Measurements from ENCODE around the gene RBBP9. TPM values are rescaled to one million over a fixed set of nuclear protein-coding genes. Genes with fewer than 3 reads are reported as not detected.
"Not testable (repeated sequence)": the region's sequence is repeated elsewhere in the genome, so short reads cannot be mapped to it uniquely, and the experiment has no call there.

RBBP9 gene
- total RNA-seq, 1 donor from 2014 or later, result 6.8 TPM

GRCh38 chr20:18527836-18528235 is 30.8 kb upstream of the RBBP9 start:
- Histone ChIP-seq H3K9ac (ENCODE audit: low read depth in 1 of 3, low read length in 3 of 3) (no peak overlapping the region), H3K27ac (ENCODE audit: low read depth, low read length) (no peak overlapping the region), H3K4me1 (ENCODE audit: control insufficient read depth in 3 of 3, insufficient read depth in 3 of 3, low read length in 3 of 3) (no peaks in the 10 kb centered on the region), H3K4me3 (ENCODE audit: low read length in 3 of 3) (no peak overlapping the region), H3K27me3 (ENCODE audit: control insufficient read depth in 3 of 3, insufficient read depth in 3 of 3, low read length in 3 of 3) (no peaks in the 10 kb centered on the region), H3K9me3 (ENCODE audit: control insufficient read depth in 3 of 3, low read length in 3 of 3) (no peaks in the 10 kb centered on the region), H3K36me3 (ENCODE audit: control insufficient read depth in 3 of 3, insufficient read depth in 3 of 3, low read length in 3 of 3) (peaks cover 34 to 77% (median 73%) of the 10 kb centered on the region in 3 donors)

- no peaks in the 10 kb centered on the region for H3K9me3 ChIP-seq (ENCODE audit: control insufficient read depth in 3 of 3, low read length in 3 of 3)
- H3K4me3 ChIP-seq (ENCODE audit: low read length in 3 of 3), result no peak overlapping the region
- H3K9ac ChIP-seq (ENCODE audit: low read depth in 1 of 3, low read length in 3 of 3), result no peak overlapping the region
- no peaks in the 10 kb centered on the region for H3K4me1 ChIP-seq (ENCODE audit: control insufficient read depth in 3 of 3, insufficient read depth in 3 of 3, low read length in 3 of 3)
- H3K27ac ChIP-seq (ENCODE audit: low read depth, low read length), result no peak overlapping the region
- H3K27me3 ChIP-seq (ENCODE audit: control insufficient read depth in 3 of 3, insufficient read depth in 3 of 3, low read length in 3 of 3), result no peaks in the 10 kb centered on the region
- H3K36me3 ChIP-seq (ENCODE audit: control insufficient read depth in 3 of 3, insufficient read depth in 3 of 3, low read length in 3 of 3), result peaks cover 30 to 72% (median 68%) of the 10 kb centered on the region in 3 donors
These were observed 30.3 kb upstream of the RBBP9 start for GRCh38 chr20:18527339-18527738.

GRCh38 chr20:18526761-18527160 is 29.7 kb upstream of the RBBP9 start:
- H3K36me3 ChIP-seq (ENCODE audit: control insufficient read depth in 3 of 3, insufficient read depth in 3 of 3, low read length in 3 of 3), result peaks cover 29 to 66% (median 63%) of the 10 kb centered on the region in 3 donors
- H3K9me3 ChIP-seq (ENCODE audit: control insufficient read depth in 3 of 3, low read length in 3 of 3); H3K4me1 ChIP-seq (ENCODE audit: control insufficient read depth in 3 of 3, insufficient read depth in 3 of 3, low read length in 3 of 3); H3K27me3 ChIP-seq (ENCODE audit: control insufficient read depth in 3 of 3, insufficient read depth in 3 of 3, low read length in 3 of 3); H3K9ac ChIP-seq (ENCODE audit: low read depth in 1 of 3, low read length in 3 of 3); H3K27ac ChIP-seq (ENCODE audit: low read depth, low read length); H3K4me3 ChIP-seq (ENCODE audit: low read length in 3 of 3): not testable (repeated sequence)

- H3K9me3 ChIP-seq (ENCODE audit: control insufficient read depth in 3 of 3, low read length in 3 of 3), result no peaks in the 10 kb centered on the region
- H3K27me3 ChIP-seq (ENCODE audit: control insufficient read depth in 3 of 3, insufficient read depth in 3 of 3, low read length in 3 of 3), result no peaks in the 10 kb centered on the region
- H3K4me3 ChIP-seq (ENCODE audit: low read length in 3 of 3), result no peak overlapping the region
- no peak overlapping the region for H3K27ac ChIP-seq (ENCODE audit: low read depth, low read length)
- H3K36me3 ChIP-seq (ENCODE audit: control insufficient read depth in 3 of 3, insufficient read depth in 3 of 3, low read length in 3 of 3), result peaks cover 18 to 51% (median 51%) of the 10 kb centered on the region in 3 donors
- no peak overlapping the region for H3K9ac ChIP-seq (ENCODE audit: low read depth in 1 of 3, low read length in 3 of 3)
- no peaks in the 10 kb centered on the region for H3K4me1 ChIP-seq (ENCODE audit: control insufficient read depth in 3 of 3, insufficient read depth in 3 of 3, low read length in 3 of 3)
These were observed 27.6 kb upstream of the RBBP9 start for GRCh38 chr20:18524646-18525045.

GRCh38 chr20:18523066-18523465 is 26.0 kb upstream of the RBBP9 start:
- H3K9me3 ChIP-seq (ENCODE audit: control insufficient read depth in 3 of 3, low read length in 3 of 3), result no peaks in the 10 kb centered on the region
- no peak overlapping the region for H3K9ac ChIP-seq (ENCODE audit: low read depth in 1 of 3, low read length in 3 of 3)
- H3K4me3 ChIP-seq (ENCODE audit: low read length in 3 of 3), result no peak overlapping the region
- no peaks in the 10 kb centered on the region for H3K27me3 ChIP-seq (ENCODE audit: control insufficient read depth in 3 of 3, insufficient read depth in 3 of 3, low read length in 3 of 3)
- no peak overlapping the region for H3K27ac ChIP-seq (ENCODE audit: low read depth, low read length)
- peaks cover 10 to 37% (median 35%) of the 10 kb centered on the region in 3 donors for H3K36me3 ChIP-seq (ENCODE audit: control insufficient read depth in 3 of 3, insufficient read depth in 3 of 3, low read length in 3 of 3)
- H3K4me1 ChIP-seq (ENCODE audit: control insufficient read depth in 3 of 3, insufficient read depth in 3 of 3, low read length in 3 of 3), result no peaks in the 10 kb centered on the region

- H3K27me3 ChIP-seq (ENCODE audit: control insufficient read depth in 3 of 3, insufficient read depth in 3 of 3, low read length in 3 of 3); H3K4me3 ChIP-seq (ENCODE audit: low read length in 3 of 3); H3K27ac ChIP-seq (ENCODE audit: low read depth, low read length); H3K9me3 ChIP-seq (ENCODE audit: control insufficient read depth in 3 of 3, low read length in 3 of 3); H3K9ac ChIP-seq (ENCODE audit: low read depth in 1 of 3, low read length in 3 of 3); H3K4me1 ChIP-seq (ENCODE audit: control insufficient read depth in 3 of 3, insufficient read depth in 3 of 3, low read length in 3 of 3): not testable (repeated sequence)
- peaks cover 9 to 28% (median 26%) of the 10 kb centered on the region in 3 donors for H3K36me3 ChIP-seq (ENCODE audit: control insufficient read depth in 3 of 3, insufficient read depth in 3 of 3, low read length in 3 of 3)
These were observed 25.0 kb upstream of the RBBP9 start for GRCh38 chr20:18522066-18522465.

- H3K4me1 ChIP-seq (ENCODE audit: control insufficient read depth in 3 of 3, insufficient read depth in 3 of 3, low read length in 3 of 3), result no peaks in the 10 kb centered on the region
- H3K27ac ChIP-seq (ENCODE audit: low read depth, low read length), result no peak overlapping the region
- H3K27me3 ChIP-seq (ENCODE audit: control insufficient read depth in 3 of 3, insufficient read depth in 3 of 3, low read length in 3 of 3), result no peaks in the 10 kb centered on the region
- peaks cover 7 to 25% (median 13%) of the 10 kb centered on the region in 3 donors for H3K36me3 ChIP-seq (ENCODE audit: control insufficient read depth in 3 of 3, insufficient read depth in 3 of 3, low read length in 3 of 3)
- no peak overlapping the region for H3K9ac ChIP-seq (ENCODE audit: low read depth in 1 of 3, low read length in 3 of 3)
- no peak overlapping the region for H3K4me3 ChIP-seq (ENCODE audit: low read length in 3 of 3)
- H3K9me3 ChIP-seq (ENCODE audit: control insufficient read depth in 3 of 3, low read length in 3 of 3), result no peaks in the 10 kb centered on the region
These were observed 18.9 kb upstream of the RBBP9 start for GRCh38 chr20:18515973-18516372.

GRCh38 chr20:18514127-18514526 is 17.1 kb upstream of the RBBP9 start:
- no peak overlapping the region for H3K4me3 ChIP-seq (ENCODE audit: low read length in 3 of 3)
- H3K9me3 ChIP-seq (ENCODE audit: control insufficient read depth in 3 of 3, low read length in 3 of 3), result no peaks in the 10 kb centered on the region
- H3K9ac ChIP-seq (ENCODE audit: low read depth in 1 of 3, low read length in 3 of 3), result no peak overlapping the region
- peaks cover 7 to 28% (median 17%) of the 10 kb centered on the region in 3 donors for H3K36me3 ChIP-seq (ENCODE audit: control insufficient read depth in 3 of 3, insufficient read depth in 3 of 3, low read length in 3 of 3)
- no peaks in the 10 kb centered on the region for H3K27me3 ChIP-seq (ENCODE audit: control insufficient read depth in 3 of 3, insufficient read depth in 3 of 3, low read length in 3 of 3)
- no peaks in the 10 kb centered on the region for H3K4me1 ChIP-seq (ENCODE audit: control insufficient read depth in 3 of 3, insufficient read depth in 3 of 3, low read length in 3 of 3)
- no peak overlapping the region for H3K27ac ChIP-seq (ENCODE audit: low read depth, low read length)

GRCh38 chr20:18513208-18513607 is 16.2 kb upstream of the RBBP9 start:
- Histone ChIP-seq H3K27ac (ENCODE audit: low read depth, low read length) (no peak overlapping the region), H3K27me3 (ENCODE audit: control insufficient read depth in 3 of 3, insufficient read depth in 3 of 3, low read length in 3 of 3) (no peaks in the 10 kb centered on the region), H3K4me1 (ENCODE audit: control insufficient read depth in 3 of 3, insufficient read depth in 3 of 3, low read length in 3 of 3) (peaks cover 3 to 4% (median 3%) of the 10 kb centered on the region in 3 donors), H3K36me3 (ENCODE audit: control insufficient read depth in 3 of 3, insufficient read depth in 3 of 3, low read length in 3 of 3) (peaks cover 7 to 28% (median 17%) of the 10 kb centered on the region in 3 donors), H3K9ac (ENCODE audit: low read depth in 1 of 3, low read length in 3 of 3) (no peak overlapping the region), H3K9me3 (ENCODE audit: control insufficient read depth in 3 of 3, low read length in 3 of 3) (no peaks in the 10 kb centered on the region), H3K4me3 (ENCODE audit: low read length in 3 of 3) (no peak overlapping the region)

GRCh38 chr20:18511571-18511970 is 14.5 kb upstream of the RBBP9 start:
- Histone ChIP-seq H3K4me3 (ENCODE audit: low read length in 3 of 3) (no peak overlapping the region), H3K9ac (ENCODE audit: low read depth in 1 of 3, low read length in 3 of 3) (no peak overlapping the region), H3K4me1 (ENCODE audit: control insufficient read depth in 3 of 3, insufficient read depth in 3 of 3, low read length in 3 of 3) (peaks cover 6 to 9% (median 8%) of the 10 kb centered on the region in 3 donors), H3K36me3 (ENCODE audit: control insufficient read depth in 3 of 3, insufficient read depth in 3 of 3, low read length in 3 of 3) (peaks cover 7 to 25% (median 17%) of the 10 kb centered on the region in 3 donors), H3K9me3 (ENCODE audit: control insufficient read depth in 3 of 3, low read length in 3 of 3) (no peaks in the 10 kb centered on the region), H3K27ac (ENCODE audit: low read depth, low read length) (no peak overlapping the region), H3K27me3 (ENCODE audit: control insufficient read depth in 3 of 3, insufficient read depth in 3 of 3, low read length in 3 of 3) (no peaks in the 10 kb centered on the region)

Data from skeletal muscle tissue (tissue), 4 donors.